ENCODE results near the gene FAM180B.
"Not testable (repeated sequence)": the region's sequence is repeated elsewhere in the genome, so short reads cannot be mapped to it uniquely, and the experiment has no call there.

Gene FAM180B

DNA sequence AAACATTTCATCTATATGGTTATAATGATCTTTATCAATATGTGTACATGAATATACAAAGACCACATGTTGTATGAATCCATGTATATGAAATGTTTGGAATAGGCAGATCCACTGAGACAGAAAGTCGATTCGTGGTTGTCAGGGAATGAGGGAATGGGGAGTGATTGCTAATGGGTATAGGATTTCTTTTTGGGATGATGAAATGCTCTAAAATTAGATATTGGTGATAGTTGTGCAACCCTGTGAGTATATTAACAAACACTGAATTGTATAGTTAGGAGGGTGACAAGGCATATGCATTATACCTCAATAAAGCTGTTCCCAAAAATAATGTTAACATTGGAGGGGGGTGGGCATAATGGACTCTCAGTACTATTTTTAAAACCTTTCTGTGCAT is 26.1 kb upstream of the FAM180B start:
- no peak overlapping the region for H3K4me3 ChIP-seq (ENCODE audit: low read length)
- no peak for DNase-seq (ENCODE audit: low read depth)
- TF ChIP-seq CTCF (conservative IDR thresholded peaks at IDR 0.05; ENCODE audit: low read depth, low read length) = no peak

DNA sequence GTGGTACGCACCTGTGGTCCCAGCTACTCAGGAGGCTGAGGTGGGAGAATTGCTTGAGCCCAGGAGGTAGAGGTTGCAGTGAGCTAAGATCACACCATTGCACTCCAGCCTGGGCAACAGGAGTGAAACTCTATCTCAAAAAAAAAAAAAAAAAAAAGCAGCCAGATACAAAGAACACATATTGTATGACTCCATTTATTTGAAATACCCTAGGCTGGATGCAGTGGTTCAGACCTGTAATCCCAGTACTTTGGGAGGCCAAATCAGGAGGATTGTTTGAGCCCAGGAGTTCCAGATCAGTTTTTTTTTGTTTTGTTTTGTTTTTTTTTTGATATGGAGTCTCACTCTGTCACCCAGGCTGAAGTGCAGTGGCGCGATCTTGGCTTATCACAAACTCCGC is 24.1 kb upstream of the FAM180B start:
- DNase-seq (ENCODE audit: low read depth); H3K4me3 ChIP-seq (ENCODE audit: low read length): not testable (repeated sequence)

DNA sequence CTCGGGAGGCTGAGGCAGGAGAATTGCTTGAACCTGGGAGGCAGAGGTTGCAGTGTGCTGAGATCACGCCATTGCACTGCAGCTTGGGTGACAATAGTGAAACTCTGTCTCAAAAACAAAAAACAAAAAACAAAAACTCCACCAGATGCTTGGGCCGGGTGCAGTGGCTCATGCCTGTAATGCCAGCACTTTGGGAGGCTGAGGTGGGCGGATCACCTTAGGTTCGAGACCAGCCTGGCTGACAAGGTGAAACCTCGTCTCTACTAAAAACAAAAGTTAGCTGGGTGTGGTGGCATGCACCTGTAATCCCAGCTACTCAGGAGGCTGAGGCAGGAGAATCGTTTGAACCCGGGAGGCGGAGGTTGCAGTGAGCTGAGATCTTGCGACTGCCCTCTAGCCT is 22.1 kb upstream of the FAM180B start:
- not testable (repeated sequence) for H3K4me3 ChIP-seq (ENCODE audit: low read length); DNase-seq (ENCODE audit: low read depth)

DNA sequence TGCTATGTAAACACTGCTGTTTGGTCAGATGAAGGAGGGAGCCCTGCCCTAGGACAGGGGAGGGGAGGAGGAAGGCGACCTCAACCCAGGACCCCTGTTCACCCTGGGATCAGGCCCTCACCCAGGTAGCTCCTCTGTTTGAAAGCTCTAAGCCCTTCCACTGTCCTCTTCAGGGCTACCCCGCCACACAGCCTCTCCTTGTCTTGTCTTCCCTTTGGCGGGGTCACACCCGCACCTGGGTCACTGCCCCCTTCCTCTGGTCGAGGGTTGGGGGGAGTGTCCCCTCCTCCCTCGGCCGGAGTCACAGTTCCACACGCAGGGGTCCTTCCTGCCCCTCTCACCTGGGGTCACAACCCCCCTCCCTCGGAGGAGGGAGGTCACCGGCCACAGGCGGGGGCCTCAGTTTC is 21.5 kb upstream of the FAM180B start:
- DNase-seq (ENCODE audit: low read depth) = no peak
- no peak for TF ChIP-seq CTCF (conservative IDR thresholded peaks at IDR 0.05; ENCODE audit: low read depth, low read length)

DNA sequence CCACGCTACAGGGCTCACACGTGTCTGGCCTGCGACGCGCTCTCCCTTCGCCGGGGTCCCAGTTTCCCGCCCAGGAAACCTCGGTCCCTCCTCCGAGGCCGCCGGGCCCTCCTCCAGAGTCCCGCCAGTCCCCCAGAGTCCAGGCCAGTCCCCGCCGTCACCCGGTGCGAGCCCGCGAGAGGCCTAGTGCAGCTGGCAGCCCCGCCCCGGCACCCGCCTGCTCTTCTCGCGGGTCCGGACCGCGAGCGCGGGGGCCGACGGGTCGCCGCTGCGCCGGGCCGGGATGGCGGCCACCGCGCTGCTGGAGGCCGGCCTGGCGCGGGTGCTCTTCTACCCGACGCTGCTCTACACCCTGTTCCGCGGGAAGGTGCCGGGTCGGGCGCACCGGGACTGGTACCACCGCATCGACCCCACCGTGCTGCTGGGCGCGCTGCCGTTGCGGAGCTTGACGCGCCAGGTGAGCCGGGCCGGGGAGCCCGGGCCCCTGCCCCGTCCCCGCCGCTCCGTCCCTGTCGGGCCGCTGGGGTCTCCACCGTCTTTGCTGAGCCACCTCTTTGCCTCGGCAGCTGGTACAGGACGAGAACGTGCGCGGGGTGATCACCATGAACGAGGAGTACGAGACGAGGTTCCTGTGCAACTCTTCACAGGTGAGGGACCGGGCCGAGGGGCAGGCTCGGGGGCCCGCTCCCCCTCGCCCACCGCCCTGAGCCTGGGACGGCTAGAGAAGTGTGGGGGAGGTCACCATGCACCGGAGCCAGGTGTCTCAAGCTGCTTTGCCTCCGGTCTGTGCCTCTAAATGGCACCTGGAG is 20.9 kb upstream of the FAM180B start, which contains the start of gene PTPMT1:
Gene PTPMT1 (plus strand): TSS at position 260 of the 809 bp plus-strand sequence. CDS start 24 bp downstream, at position 284.
- no peak for DNase-seq (ENCODE audit: low read depth)
- no peak for TF ChIP-seq CTCF (conservative IDR thresholded peaks at IDR 0.05; ENCODE audit: low read depth, low read length)
- peak within 1 kb of the TSS; percentile 81 for H3K4me3 ChIP-seq (ENCODE audit: low read length)

More for the DNA sequence above, 21.5 kb upstream of the FAM180B start:
- H3K4me3 ChIP-seq (ENCODE audit: low read length) = peak overlapping the region; percentile 81

DNA sequence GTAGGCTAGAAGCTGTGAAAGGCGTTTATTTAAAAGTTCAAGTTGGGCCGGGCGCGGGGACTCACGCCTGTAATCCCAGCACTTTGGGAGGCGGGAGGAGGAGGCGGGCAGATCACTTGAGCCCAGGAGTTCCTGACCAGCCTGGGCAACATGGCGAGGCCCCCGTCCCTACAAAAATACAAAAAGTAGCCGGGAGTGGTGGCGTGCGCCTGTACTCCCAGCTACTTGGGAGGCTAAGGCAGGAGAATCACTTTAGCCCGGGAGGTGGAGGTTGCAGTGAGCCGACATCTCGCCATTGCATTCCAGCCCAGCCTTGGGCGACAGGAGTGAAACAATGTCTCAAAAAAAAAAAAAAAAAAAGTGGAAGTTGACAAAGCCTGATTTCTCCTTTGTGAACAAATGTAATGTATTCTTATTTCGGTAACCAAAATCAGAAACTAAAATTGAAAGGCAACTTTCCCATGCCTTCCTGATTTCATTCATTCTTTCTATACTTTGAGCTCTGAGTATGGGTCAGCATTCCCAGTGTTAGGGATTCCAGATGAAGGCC is 20.3 kb upstream of the FAM180B start:
- TF ChIP-seq CTCF (conservative IDR thresholded peaks at IDR 0.05; ENCODE audit: low read depth, low read length) = no peak
- peak overlapping the region; percentile 81 for H3K4me3 ChIP-seq (ENCODE audit: low read length)
- no peak for DNase-seq (ENCODE audit: low read depth)

DNA sequence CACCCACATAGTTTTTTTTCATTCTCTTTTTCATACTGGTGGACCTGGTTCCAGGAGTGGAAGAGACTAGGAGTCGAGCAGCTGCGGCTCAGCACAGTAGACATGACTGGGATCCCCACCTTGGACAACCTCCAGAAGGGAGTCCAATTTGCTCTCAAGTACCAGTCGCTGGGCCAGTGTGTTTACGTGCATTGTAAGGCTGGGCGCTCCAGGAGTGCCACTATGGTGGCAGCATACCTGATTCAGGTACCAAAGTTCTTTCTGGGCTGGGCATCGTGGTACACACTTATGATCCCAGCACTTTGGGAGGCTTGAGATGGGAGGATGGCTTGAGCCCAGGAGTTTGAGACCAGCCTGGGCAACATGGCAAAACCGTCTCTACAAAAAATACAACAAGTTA is 16.8 kb upstream of the FAM180B start:
- no peak overlapping the region for H3K4me3 ChIP-seq (ENCODE audit: low read length)
- TF ChIP-seq CTCF (conservative IDR thresholded peaks at IDR 0.05; ENCODE audit: low read depth, low read length) = no peak
- no peak for DNase-seq (ENCODE audit: low read depth)

DNA sequence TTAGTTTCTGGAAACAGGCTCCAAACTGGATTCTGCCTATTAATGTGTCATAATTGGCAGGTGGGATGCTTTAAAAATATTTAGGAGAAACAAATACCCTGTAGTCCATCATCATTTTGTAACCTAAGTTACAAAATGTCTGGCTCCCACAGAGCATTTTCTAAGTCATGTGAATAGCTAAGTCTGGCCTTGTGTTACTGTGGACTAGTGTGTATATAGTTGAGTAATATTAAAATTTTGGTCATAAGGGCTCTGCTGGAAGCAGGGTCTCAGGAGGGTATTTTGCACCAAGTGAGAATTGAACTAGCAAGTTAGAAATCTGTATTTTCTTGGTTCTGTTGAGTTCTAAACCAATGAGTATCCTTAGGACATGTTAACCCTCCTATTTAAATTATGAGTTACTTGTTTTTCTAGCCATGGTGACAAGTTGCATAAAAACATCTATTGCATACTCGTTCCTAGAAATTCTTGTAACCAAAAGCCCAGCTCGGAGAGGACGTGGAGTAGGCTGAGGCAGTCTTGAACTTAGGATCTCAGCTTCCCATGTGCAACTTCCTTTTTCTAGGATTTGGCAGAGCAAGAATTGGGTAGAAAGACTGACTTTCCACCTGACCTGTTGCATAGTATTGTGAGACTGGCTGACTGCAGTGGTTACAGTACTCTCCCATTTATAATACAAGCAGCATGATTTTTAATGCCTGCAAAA is 15.7 kb upstream of the FAM180B start:
- H3K4me3 ChIP-seq (ENCODE audit: low read length) = no peak overlapping the region
- TF ChIP-seq CTCF (conservative IDR thresholded peaks at IDR 0.05; ENCODE audit: low read depth, low read length) = no peak
- DNase-seq (ENCODE audit: low read depth) = no peak

Data from retinal pigment epithelial cell (primary cell).